ENCODE results near the gene NEXMIF. TPM values are rescaled to one million over a fixed set of nuclear protein-coding genes. Genes with fewer than 3 reads are reported as not detected.

NEXMIF gene
- polyA plus RNA-seq, 2 of the 4 experiments (the other 2 are of a cell fraction) = 0.01 to 0.04 TPM

DNA sequence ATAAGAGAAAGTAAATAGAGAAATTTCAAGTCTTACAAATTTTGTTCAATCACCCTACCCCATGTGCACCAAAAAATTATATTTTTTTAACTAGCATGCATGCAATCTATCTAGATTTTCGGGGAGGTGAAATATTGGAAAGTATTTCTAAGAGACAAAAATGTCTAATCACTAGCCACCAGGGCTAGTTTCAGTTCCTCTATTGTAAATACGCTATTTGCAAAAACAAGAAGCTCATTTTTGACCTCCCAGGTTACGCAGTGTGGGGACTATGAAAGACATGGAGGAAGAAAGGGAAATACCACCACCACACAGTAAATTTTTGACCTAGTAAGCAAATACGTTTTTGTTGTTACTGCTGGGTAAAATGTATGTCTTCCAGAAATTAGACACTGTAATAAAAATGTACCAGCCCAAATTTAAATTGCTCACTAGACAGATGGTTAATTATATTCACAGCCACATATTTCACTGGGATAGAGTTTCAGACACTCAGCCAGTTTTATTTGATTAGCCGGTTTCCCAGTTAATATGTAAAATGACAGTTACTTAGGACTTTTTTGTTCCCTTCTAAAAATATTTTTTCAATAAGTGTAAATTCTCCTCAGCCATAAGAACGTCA is 2.2 kb downstream of the NEXMIF start:
- Histone ChIP-seq H3K4me3 (no peak overlapping the region), H3K27ac (no peak overlapping the region), H3K4me2 (no peak overlapping the region), H3K4me1 (no peaks in the 10 kb centered on the region), H3K9me3 (peaks cover 7% of the 10 kb centered on the region; the same call in 1 of the 3 replicates)
- TF ChIP-seq REST (IDR thresholded peaks at IDR 0.05) (no peak), CHD2 (IDR thresholded peaks at IDR 0.05; ENCODE audit: low read length, partially characterized antibody) (no peak), PHF8 (IDR thresholded peaks at IDR 0.05; ENCODE audit: borderline replicate concordance, low read depth) (no peak), NFE2L2 (conservative IDR thresholded peaks at IDR 0.05; ENCODE audit: low read length) (no peak), CBX2 (IDR thresholded peaks at IDR 0.05; ENCODE audit: borderline replicate concordance, low read depth) (no peak), ZC3H11A (IDR thresholded peaks at IDR 0.05) (no peak), POLR2A (IDR thresholded peaks at IDR 0.05; ENCODE audit: low read length) (no peak), RAD21 (conservative IDR thresholded peaks at IDR 0.05 in 1 of 2, IDR thresholded peaks at IDR 0.05 in 1 of 2) (no peak), MYC (IDR thresholded peaks at IDR 0.05; ENCODE audit: borderline replicate concordance, low read length) (no peak), E2F6 (IDR thresholded peaks at IDR 0.05; ENCODE audit: borderline replicate concordance, low read depth) (no peak), POLR2AphosphoS2 (conservative IDR thresholded peaks at IDR 0.05; ENCODE audit: low read length) (no peak), RCOR1 (IDR thresholded peaks at IDR 0.05; ENCODE audit: low read depth, low read length) (no peak), GATA3 (IDR thresholded peaks at IDR 0.05; ENCODE audit: borderline replicate concordance) (no peak), CBX8 (IDR thresholded peaks at IDR 0.05) (no peak), MAX (IDR thresholded peaks at IDR 0.05) (no peak)
- FAIRE-seq (no peak), ATAC-seq (no peak), DNase-seq (ENCODE audit: low read depth in 1 of 2, low spot score in 1 of 2) (no peak)
- ChIA-PET CTCF (no interaction called here), POLR2A (no interaction called here)
- WGBS (ENCODE audit: missing lambda C conversion rate) = 32% methylated on average over 6 of the region's 6 CpGs

DNA sequence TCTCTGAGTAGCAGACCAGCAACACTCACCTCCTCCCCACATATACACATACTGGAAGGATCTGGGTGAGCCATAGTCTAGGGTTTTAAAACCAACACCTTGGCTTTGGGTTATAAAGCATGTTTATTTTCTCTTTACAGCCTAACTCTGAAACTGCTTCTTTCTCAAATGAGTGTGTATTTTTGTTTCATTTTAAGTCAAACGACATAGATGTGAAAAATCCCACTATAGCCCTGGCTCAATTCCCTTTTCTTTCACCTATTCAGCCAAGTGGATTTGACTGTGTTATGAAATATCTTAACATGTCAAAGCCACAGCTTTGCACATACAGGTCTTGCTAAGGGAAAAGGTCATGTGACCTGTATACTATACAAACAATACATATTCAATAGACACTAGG is 13.8 kb downstream of the NEXMIF start:
- FAIRE-seq (no peak), DNase-seq (ENCODE audit: low read depth in 1 of 2, low spot score in 1 of 2) (no peak), ATAC-seq (no peak)
- no peak overlapping the region for H3K4me2 ChIP-seq
- H3K4me1 ChIP-seq = no peaks in the 10 kb centered on the region
- ChIA-PET POLR2A (no interaction called here), CTCF (no interaction called here)
- no peak overlapping the region for H3K27ac ChIP-seq
- 5% methylated on average over 1 of the region's 1 CpG for WGBS (ENCODE audit: missing lambda C conversion rate)
- no peak overlapping the region for H3K4me3 ChIP-seq
- H3K9me3 ChIP-seq = no peaks in the 10 kb centered on the region
- TF ChIP-seq MAFK (IDR thresholded peaks at IDR 0.05; ENCODE audit: partially characterized antibody) (no peak), ZC3H11A (IDR thresholded peaks at IDR 0.05) (no peak), HES2 (IDR thresholded peaks at IDR 0.05) (no peak), POLR2A (IDR thresholded peaks at IDR 0.05; ENCODE audit: low read length) (no peak), EHF (CRISPR knock-in tag; IDR thresholded peaks at IDR 0.05) (no peak), KDM1A (IDR thresholded peaks at IDR 0.05; ENCODE audit: low read depth) (no peak), REST (IDR thresholded peaks at IDR 0.05) (no peak), HOXB13 (CRISPR knock-in tag; IDR thresholded peaks at IDR 0.05; ENCODE audit: low read depth) (no peak), RFX5 (IDR thresholded peaks at IDR 0.05) (no peak), JUNB (IDR thresholded peaks at IDR 0.05) (no peak), CEBPB (IDR thresholded peaks at IDR 0.05) (no peak), MAX (IDR thresholded peaks at IDR 0.05) (no peak), FOSL2 (IDR thresholded peaks at IDR 0.05) (no peak), FOSL2 (CRISPR knock-in tag; IDR thresholded peaks at IDR 0.05) (no peak)
- TF ChIP-seq, protein P1, sequence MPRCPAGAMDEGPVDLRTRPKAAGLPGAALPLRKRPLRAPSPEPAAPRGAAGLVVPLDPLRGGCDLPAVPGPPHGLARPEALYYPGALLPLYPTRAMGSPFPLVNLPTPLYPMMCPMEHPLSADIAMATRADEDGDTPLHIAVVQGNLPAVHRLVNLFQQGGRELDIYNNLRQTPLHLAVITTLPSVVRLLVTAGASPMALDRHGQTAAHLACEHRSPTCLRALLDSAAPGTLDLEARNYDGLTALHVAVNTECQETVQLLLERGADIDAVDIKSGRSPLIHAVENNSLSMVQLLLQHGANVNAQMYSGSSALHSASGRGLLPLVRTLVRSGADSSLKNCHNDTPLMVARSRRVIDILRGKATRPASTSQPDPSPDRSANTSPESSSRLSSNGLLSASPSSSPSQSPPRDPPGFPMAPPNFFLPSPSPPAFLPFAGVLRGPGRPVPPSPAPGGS (IDR thresholded peaks at IDR 0.05) = no peak
